ENCODE results near the gene SERINC5.

SERINC5 gene

GRCh38 chr5:80217667-80218066, 38.2 kb downstream of the SERINC5 start:
- Histone ChIP-seq H3K4me3 (replicated peaks; ENCODE audit: insufficient read depth, low read length) (no peak overlapping the region), H3K27ac (replicated peaks) (no peak overlapping the region), H3K27me3 (ENCODE audit: insufficient read depth, poor library complexity, severe bottlenecking) (no peaks in the 10 kb centered on the region)
- no peak for TF ChIP-seq REST (IDR thresholded peaks at IDR 0.05; ENCODE audit: insufficient replicate concordance, low read depth)
- no peak for TF ChIP-seq POLR2AphosphoS5 (IDR thresholded peaks at IDR 0.05; ENCODE audit: low read depth)
- no peak for TF ChIP-seq GABPA (IDR thresholded peaks at IDR 0.05; ENCODE audit: low read depth)
- no peak for TF ChIP-seq CTCF (IDR thresholded peaks at IDR 0.05; ENCODE audit: insufficient read depth, low read length)
- no peak for TF ChIP-seq SPI1 (IDR thresholded peaks at IDR 0.05; ENCODE audit: borderline replicate concordance, low read depth)
- DNase-seq (ENCODE audit: low read depth in 1 of 2, low spot score in 1 of 2) = no peak

GRCh38 chr5:80216753-80217596, 38.9 kb downstream of the SERINC5 start:
- no peak for DNase-seq (ENCODE audit: low read depth in 1 of 2, low spot score in 1 of 2)
- peak overlapping the region; percentile 62 for H3K27ac ChIP-seq (replicated peaks)
- no peak overlapping the region for H3K4me3 ChIP-seq (replicated peaks; ENCODE audit: insufficient read depth, low read length)
- no peaks in the 10 kb centered on the region for H3K27me3 ChIP-seq (ENCODE audit: insufficient read depth, poor library complexity, severe bottlenecking)
- TF ChIP-seq GABPA (IDR thresholded peaks at IDR 0.05; ENCODE audit: low read depth) = no peak
- TF ChIP-seq POLR2AphosphoS5 (IDR thresholded peaks at IDR 0.05; ENCODE audit: low read depth) = no peak
- TF ChIP-seq CTCF (IDR thresholded peaks at IDR 0.05; ENCODE audit: insufficient read depth, low read length) = no peak
- no peak for TF ChIP-seq SPI1 (IDR thresholded peaks at IDR 0.05; ENCODE audit: borderline replicate concordance, low read depth)
- TF ChIP-seq REST (IDR thresholded peaks at IDR 0.05; ENCODE audit: insufficient replicate concordance, low read depth) = no peak

- TF ChIP-seq CTCF (IDR thresholded peaks at IDR 0.05; ENCODE audit: insufficient read depth, low read length) (no peak), GABPA (IDR thresholded peaks at IDR 0.05; ENCODE audit: low read depth) (no peak), POLR2AphosphoS5 (IDR thresholded peaks at IDR 0.05; ENCODE audit: low read depth) (no peak), SPI1 (IDR thresholded peaks at IDR 0.05; ENCODE audit: borderline replicate concordance, low read depth) (no peak), REST (IDR thresholded peaks at IDR 0.05; ENCODE audit: insufficient replicate concordance, low read depth) (no peak)
- no peak overlapping the region for H3K4me3 ChIP-seq (replicated peaks; ENCODE audit: insufficient read depth, low read length)
- DNase-seq (ENCODE audit: low read depth in 1 of 2, low spot score in 1 of 2) = no peak
- no peaks in the 10 kb centered on the region for H3K27me3 ChIP-seq (ENCODE audit: insufficient read depth, poor library complexity, severe bottlenecking)
- peak overlapping the region; percentile 62 for H3K27ac ChIP-seq (replicated peaks)
Observed at GRCh38 chr5:80216096-80216495, 39.8 kb downstream of the SERINC5 start.
